GM21717 (cell line): Measurements from ENCODE around the gene DLG2.
"Not testable (repeated sequence)": the region's sequence is repeated elsewhere in the genome, so short reads cannot be mapped to it uniquely, and the experiment has no call there.

ENCODE experiments used
- ATAC-seq: cut with Tn5 transposase; IDR thresholded peaks from one replicate; pipeline ENCODE4 v1.9.1; 2021; ENCODE audit warnings: mild to moderate bottlenecking, moderate library complexity; ENCODE audit not compliant: unreplicated experiment

DLG2 gene

DNA sequence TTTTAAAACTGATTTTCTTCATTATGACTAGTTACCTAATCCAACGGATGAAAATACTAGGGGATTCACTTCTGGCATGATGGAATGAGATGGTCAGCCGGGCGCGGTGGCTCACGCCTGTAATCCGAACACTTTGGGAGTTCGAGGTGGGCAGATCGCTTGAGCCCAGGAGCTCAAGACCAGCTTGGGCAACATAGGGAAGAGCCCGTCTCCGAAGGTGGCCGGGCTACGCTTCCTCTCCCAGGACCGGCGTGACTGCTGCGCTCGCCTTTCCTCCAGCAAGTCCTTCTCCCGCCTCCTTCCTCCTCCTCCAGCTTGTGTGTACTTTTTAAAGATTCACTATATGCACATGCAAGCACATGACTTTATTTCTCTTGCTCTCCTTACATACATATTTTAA is 1835.6 kb downstream of the DLG2 start:
- ATAC-seq, result no peak

DNA sequence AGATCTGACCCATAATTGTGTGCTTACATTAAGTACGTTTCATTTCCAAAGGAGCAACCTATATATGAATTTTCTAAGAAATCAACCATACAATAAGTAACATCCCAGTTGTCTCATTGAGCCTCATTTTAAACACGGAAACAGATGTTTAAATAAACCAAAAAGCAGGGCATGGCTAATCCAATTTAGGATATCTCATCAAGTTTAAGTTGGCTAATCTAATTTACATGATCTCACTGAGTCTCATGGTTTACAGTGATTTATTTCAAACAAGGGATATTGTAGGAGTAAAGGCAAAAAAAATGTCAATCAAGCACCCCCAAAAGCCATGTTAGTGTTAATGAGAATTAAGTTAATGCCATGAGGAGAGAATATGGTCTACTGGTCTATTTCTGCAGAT is 1841.2 kb downstream of the DLG2 start:
- ATAC-seq, result no peak

DNA sequence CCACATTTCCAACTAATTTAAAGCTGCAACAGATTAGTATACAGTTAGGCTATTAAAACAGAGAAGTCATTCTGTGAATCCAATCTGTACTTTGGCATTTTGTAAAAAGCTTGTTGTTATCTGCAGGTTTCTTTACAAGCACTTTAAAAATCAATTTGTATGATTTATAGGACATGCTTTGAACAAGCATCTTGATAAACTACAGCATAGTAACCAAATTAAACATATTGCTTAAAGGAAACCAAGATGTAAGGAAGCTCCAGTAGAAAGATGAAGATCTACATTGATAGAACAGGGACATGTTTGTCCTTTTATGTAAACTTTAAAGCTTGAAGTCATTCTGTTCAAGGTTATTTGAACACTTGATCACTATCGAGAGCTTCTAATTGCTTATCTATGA is 1842.7 kb downstream of the DLG2 start:
- no peak for ATAC-seq

DNA sequence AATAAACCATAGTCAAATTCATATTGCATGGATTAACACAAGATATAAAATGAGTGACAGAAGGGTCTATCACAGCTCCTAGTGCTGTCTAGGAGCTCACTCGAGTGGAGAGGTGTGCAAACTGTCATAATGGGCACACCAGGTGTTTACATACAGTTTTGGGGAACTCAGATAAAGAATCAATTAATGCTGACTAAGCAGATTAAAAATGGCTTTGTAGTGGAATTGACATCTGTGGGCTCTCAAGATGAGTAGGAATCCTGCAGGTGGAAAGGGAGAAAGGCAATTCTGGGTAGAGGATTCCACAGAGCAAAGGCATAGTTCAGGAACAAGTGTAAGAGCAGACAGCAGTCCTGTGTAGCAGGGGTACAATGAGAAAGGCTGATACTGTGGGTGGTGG is 1844.8 kb downstream of the DLG2 start:
- no peak for ATAC-seq

DNA sequence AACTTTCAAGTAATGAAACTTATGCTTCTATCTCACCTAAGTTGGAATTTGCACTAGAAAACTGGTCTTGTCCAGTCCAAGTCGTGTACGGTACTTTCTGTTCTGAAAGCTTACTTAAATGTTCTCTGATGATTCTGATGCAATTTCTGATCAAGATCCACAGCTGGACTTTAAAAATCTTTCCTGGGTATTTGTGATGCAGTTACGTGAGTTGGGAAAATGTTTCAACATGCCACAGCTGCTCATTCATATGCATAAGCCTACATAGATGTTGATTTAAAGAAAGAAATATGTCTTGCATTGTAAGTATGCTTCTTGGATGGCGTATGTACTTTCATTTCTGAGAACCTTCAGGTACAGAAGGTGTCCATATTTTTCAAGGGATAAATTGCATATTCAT is 1847.3 kb downstream of the DLG2 start:
- ATAC-seq, result no peak

GRCh38 chr11:83778596-83778995 is 1848.5 kb downstream of the DLG2 start:
- no peak for ATAC-seq

- no peak for ATAC-seq
Measured at GRCh38 chr11:83773950-83774880, 1852.9 kb downstream of the DLG2 start.

GRCh38 chr11:83768489-83768888 is 1858.7 kb downstream of the DLG2 start:
- no peak for ATAC-seq

GRCh38 chr11:83766932-83767331 is 1860.2 kb downstream of the DLG2 start:
- ATAC-seq, result no peak

DNA sequence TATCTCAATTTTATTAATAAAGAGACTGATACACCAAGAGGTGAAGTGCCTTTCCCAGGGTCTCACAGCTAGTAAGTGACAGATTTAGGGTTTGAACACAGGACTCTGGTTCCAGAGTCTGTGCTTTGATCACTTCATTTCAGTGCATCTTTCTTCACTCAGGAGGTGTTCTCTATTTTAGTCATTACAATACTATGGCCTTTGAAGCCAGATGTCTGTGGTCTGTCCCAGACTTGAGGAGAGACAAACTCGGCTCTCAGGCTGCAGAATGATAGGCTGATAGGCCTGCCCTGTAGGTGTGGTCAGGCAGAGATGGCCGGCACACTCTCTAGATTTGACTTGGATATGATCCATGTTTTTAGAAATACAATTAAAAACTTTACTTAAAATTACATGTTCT is 1862.5 kb downstream of the DLG2 start:
- ATAC-seq, result peak; percentile 68

GRCh38 chr11:83760932-83761331 is 1866.2 kb downstream of the DLG2 start:
- ATAC-seq, result no peak

- ATAC-seq, result no peak
Measured at GRCh38 chr11:83759148-83759547, 1868.0 kb downstream of the DLG2 start.

DNA sequence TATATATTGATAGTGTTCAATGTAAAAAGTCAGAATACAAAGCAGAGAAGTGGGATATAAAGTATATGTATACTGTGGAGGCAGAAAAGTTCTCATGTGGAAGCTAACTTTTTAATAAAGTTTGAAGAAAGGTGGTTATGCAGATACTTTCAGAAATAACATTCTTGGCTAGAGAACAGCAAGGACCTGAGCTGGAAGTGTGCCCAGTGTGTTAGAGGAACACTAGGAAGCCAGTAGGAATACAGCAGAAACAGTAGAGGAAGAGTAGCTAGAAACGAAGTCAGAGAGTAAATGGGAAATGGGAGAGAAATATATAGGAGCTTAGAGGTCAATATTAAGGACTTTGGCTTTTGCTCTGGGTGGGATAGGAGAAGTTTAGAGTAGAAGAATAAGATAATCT is 1876.1 kb downstream of the DLG2 start:
- ATAC-seq, result no peak

- no peak for ATAC-seq
Measured at GRCh38 chr11:83746921-83747585, 1880.1 kb downstream of the DLG2 start.

- ATAC-seq, result no peak
Measured at GRCh38 chr11:83744620-83745192, 1882.4 kb downstream of the DLG2 start.

DNA sequence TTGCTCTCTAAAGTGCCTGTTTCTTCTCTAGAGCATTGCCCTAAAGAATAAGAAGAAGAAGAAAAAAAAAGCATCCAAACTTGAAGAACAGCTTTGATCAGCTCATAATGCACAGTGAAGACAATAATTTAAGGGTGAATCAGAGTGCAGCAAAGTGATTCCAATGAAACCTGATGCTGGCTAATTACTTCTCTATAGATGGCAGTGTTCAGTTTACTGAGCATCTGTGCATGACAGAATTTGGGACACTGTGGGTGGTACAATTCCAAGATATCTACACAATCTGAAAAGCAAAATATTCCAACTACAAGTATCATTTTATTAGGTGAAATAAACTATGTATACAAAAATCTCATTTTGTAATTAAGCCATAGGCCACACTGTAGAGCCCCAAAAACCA is 1890.5 kb downstream of the DLG2 start:
- ATAC-seq, result no peak

DNA sequence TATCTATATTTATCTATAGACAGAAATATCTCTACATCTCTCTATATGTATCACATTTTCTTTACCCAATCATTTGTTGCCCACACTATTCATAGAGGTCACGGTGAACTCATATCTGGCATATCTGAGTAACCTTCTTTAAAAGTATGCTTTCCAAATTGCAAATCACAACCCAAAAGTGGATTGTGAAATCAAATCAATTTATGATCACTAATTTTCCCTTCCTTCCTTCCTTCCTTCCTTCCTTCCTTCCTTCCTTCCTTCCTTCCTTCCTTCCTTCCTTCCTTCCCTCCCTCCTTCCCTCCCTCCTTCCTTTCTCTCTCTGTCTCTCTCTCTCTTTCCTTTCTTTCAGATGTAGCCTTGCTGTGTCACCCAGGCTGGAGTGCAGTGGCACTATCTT is 1893.0 kb downstream of the DLG2 start:
- no peak for ATAC-seq

DNA sequence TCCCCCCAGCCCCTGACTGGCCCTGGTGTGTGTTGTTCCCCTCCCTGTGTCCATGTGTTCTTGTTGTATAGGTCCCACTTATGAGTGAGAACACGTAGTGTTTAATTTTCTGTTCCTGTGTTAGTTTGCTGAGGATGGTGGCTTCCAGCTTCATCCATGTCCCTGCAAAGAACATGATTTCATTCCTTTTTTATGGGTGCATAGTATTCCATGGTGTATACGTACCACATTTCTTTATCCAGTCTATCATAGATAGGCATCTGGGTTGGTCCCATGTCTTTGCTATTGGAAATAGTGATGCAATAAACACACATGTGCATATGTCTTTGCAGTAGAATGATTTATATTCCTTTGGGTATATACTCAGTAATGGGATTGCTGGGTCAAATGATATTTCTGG is 1895.9 kb downstream of the DLG2 start:
- ATAC-seq, result not testable (repeated sequence)

GRCh38 chr11:83728281-83728680 is 1898.9 kb downstream of the DLG2 start:
- no peak for ATAC-seq

- ATAC-seq, result no peak
Measured at GRCh38 chr11:83727251-83727650, 1899.9 kb downstream of the DLG2 start.

DNA sequence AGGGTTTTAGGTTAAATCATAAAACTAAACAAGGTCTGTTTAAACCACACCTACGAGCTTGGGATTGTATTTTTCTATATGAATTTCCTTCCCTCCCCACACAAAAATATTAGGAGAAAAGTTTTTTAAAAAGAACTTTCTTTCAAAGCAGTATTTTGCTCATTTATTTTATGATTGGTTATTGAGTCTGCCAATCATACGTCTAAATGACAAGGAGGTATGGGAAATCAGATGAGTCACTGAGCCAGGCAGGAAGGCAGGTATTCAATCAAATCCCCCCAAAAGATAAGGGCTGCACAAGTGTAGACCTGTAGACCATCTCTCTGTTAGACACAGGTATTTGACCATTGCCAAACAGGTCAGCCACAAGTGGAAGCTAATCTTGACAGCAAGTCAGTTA is 1900.8 kb downstream of the DLG2 start:
- ATAC-seq, result no peak

- ATAC-seq, result peak; percentile 69
Measured at GRCh38 chr11:83725728-83726127, 1901.4 kb downstream of the DLG2 start.
